Pancreas (tissue), 10 donors: ENCODE measurements around the gene FNIP2. TPM values are rescaled to one million over a fixed set of nuclear protein-coding genes. Genes with fewer than 3 reads are reported as not detected.
"Not testable (repeated sequence)": the region's sequence is repeated elsewhere in the genome, so short reads cannot be mapped to it uniquely, and the experiment has no call there.

Experiments used
- ATAC-seq, 4 donors: fragments of 200-7000 bp; cut with Tn5 transposase; one replicate each; pipeline versions ENCODE4 v1.8.0 to v1.9.1; 2020; ENCODE audit warnings: mild to moderate bottlenecking in 4 of 4, moderate library complexity in 4 of 4
- DNase-seq, 6 donors: peaks; one replicate each; pipeline ENCODE4 v3.0.0-alpha.2; 2020
- FAIRE-seq: peaks from 2 replicates; lab custom pipeline; 2012; peaks lifted over from hg19 to GRCh38; lab: Jason Lieb, UNC
- H3K27ac ChIP-seq, 4 donors: fragments of 200-600 bp; sonication (generic); 1 replicate in 3 of 4; 2 replicates in 1 of 4; pipeline versions ENCODE4 v1.5.0 to v1.8.0; 2020
- H3K27me3 ChIP-seq, 4 donors: fragments of 200-600 bp; one replicate each; pipeline ENCODE4 v1.8.0; 2021
- H3K36me3 ChIP-seq, 3 donors: fragments of 200-600 bp; sonication (generic) in 1 of 3; one replicate each; pipeline versions ENCODE4 v1.5.0 to v1.8.0; 2020 to 2021
- H3K4me1 ChIP-seq, 3 donors: fragments of 200-600 bp; one replicate each; pipeline ENCODE4 v1.8.0; 2021
- H3K4me3 ChIP-seq, 4 donors: fragments of 200-600 bp; sonication (generic) in 2 of 4; one replicate each; pipeline versions ENCODE4 v1.5.0 to v1.8.0; 2020 to 2021
- H3K9me3 ChIP-seq, 4 donors: fragments of 200-600 bp; one replicate each; pipeline ENCODE4 v1.8.0; 2021
- WGBS, 2 donors: extraction: QIAGEN DNeasy Blood & Tissue Kit; methylation state at CpG; one replicate each; pipeline ENCODE4 v1.1.7; 2013; 5-methylcytosine and 5-hydroxymethylcytosine counted together
- intact Hi-C, 3 donors: fragments of 100-400 bp; cut with DNase I; formaldehyde crosslinking; loops; one replicate each; pipeline versions ENCODE4 v1.11.1 to v1.14.2; 2022
- polyA plus RNA-seq, 2 donors: library from polyadenylated mRNA; stranded (reverse); fragments of 200-250 nt; gene quantifications; one replicate each; pipeline ENCODE4 v1.2.3, GENCODE V29; 2013
- total RNA-seq, 6 donors: library from RNA; stranded (reverse); fragmentation: NEBNext Ultra II Directional in 4 of 6; extraction: Animal tissue kit (Norgen Biotek cat#: 25700) in 4 of 6; gene quantifications; one replicate each; pipeline versions ENCODE4 v1.2.1 to v1.2.4, GENCODE V29; 2021 to 2023
- TF ChIP-seq, protein P1 (sequence below), 4 donors: fragments of 200-600 bp; sonication (generic) in 3 of 4; IDR thresholded peaks; one replicate each; pipeline versions ENCODE4 v1.5.0 to v1.8.0; 2021; ENCODE audit warnings: antibody characterized with exemption in 4 of 4
- donor health status: healthy with polysubstance abuse.
- donor health status: DM: no; HTN: no; CAD: no; lungs with moderate emphysema.
- donor health status: DM: no; HTN: no; CAD: no.
- donor health status: control.
- donor health status: control.
- donor health status: Bipolar disorder and iron deficiency.
- donor health status: DM: yes; HTN: yes; CAD: no.
- donor health status: DM: no; HTN: no; CAD: no.
- donor health status: DM: no; HTN: no; CAD: no.
- donor health status: DM: yes; HTN: yes; CAD: no.

The FNIP2 gene
- total and polyA plus RNA-seq, 8 donors = 5.4 to 28.2 (median 15.9) TPM

DNA sequence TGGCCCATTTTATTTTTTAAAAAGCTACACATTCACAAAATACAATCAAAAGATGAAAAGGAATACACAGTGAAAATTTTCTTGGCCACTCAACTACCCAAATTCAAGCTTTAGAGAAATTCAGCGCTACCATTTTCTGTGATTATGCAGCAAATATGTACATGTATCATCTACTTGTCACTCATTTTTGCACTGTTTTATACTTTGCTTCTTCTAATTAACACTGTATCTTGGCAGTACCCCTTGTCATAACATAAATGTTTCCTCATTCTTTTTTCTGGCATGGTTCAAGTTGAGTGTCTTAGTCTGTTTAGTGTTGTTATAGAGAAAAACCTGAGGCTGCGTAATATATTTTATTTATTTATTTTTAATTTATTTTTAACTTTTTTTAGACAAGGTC, 30.0 kb upstream of the FNIP2 start:
- Histone ChIP-seq H3K27me3 (no peaks in the 10 kb centered on the region), H3K4me3 (no peak overlapping the region), H3K36me3 (no peaks in the 10 kb centered on the region), H3K4me1 (no peaks in the 10 kb centered on the region), H3K9me3 (no peaks in the 10 kb centered on the region), H3K27ac (no peak overlapping the region)
- TF ChIP-seq, protein P1, sequence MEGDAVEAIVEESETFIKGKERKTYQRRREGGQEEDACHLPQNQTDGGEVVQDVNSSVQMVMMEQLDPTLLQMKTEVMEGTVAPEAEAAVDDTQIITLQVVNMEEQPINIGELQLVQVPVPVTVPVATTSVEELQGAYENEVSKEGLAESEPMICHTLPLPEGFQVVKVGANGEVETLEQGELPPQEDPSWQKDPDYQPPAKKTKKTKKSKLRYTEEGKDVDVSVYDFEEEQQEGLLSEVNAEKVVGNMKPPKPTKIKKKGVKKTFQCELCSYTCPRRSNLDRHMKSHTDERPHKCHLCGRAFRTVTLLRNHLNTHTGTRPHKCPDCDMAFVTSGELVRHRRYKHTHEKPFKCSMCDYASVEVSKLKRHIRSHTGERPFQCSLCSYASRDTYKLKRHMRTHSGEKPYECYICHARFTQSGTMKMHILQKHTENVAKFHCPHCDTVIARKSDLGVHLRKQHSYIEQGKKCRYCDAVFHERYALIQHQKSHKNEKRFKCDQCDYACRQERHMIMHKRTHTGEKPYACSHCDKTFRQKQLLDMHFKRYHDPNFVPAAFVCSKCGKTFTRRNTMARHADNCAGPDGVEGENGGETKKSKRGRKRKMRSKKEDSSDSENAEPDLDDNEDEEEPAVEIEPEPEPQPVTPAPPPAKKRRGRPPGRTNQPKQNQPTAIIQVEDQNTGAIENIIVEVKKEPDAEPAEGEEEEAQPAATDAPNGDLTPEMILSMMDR (IDR thresholded peaks at IDR 0.05) = no peak
- DNase-seq (no peak), FAIRE-seq (no peak), ATAC-seq (no peak)
- 96% methylated on average over 2 of the region's 2 CpGs for WGBS, 2 donors
- intact Hi-C loops = no loop called here

DNA sequence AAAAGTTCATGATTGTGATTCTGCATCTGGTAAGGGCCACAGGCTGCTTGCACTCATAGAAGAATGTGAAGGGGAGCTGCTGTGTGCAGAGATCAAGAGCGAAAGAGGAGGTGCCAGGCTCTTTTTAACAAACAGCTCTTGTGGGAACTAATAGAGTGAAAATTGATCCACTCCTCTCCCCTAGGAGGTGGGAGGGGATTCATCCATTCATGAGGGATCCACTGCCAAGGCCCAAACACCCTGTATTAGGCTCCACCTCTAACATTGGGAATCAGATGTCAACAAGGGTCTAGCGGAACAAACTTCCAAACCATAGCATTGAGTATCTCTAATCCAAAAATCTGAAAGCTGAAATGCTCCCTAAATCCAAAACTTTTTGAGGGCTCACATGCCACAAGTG, 29.2 kb upstream of the FNIP2 start:
- Histone ChIP-seq H3K4me1 (no peaks in the 10 kb centered on the region), H3K36me3 (no peaks in the 10 kb centered on the region), H3K27ac (no peak overlapping the region), H3K9me3 (no peaks in the 10 kb centered on the region), H3K4me3 (no peak overlapping the region), H3K27me3 (no peaks in the 10 kb centered on the region)
- ATAC-seq (no peak), FAIRE-seq (no peak), DNase-seq (no peak)
- TF ChIP-seq, protein P1 (IDR thresholded peaks at IDR 0.05) = no peak
- WGBS, 2 donors = 98% methylated on average over 2 of the region's 2 CpGs
- intact Hi-C loops = no loop called here

DNA sequence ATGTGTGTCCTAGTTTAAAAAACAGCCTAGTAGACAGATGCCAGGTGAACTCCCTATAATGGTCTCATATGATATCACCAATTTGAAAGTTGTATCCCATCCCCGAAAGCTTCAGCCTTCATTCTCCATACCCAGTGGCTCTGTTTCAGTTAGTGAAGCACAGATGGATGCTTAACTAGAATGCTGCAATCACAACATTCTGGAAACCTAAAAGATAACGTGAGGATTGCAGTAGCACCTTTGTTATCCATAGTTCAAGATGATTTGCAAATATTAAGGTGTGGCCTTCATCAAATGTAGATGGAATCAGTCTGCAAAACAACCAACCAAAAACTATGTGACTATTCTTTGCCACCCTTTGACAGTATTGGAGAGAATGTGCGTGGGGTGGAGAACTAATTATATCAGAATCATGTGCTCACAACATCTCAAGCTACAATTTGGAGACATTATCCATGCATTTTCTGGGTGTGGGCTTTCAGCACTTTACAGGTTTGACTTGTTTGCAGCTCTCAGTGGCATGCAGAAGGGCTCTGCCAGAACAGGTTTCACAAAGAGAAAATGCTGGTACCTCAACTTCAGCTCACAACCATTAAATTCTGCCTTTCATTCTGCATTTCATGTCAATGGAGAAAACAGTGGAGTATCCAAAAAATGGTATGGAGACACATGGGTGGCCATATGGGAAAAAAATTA, 27.4 kb upstream of the FNIP2 start:
- FAIRE-seq = no peak
- Histone ChIP-seq H3K4me1 (no peaks in the 10 kb centered on the region), H3K36me3 (no peaks in the 10 kb centered on the region), H3K27ac (no peak overlapping the region), H3K27me3 (no peaks in the 10 kb centered on the region), H3K4me3 (no peak overlapping the region), H3K9me3 (no peaks in the 10 kb centered on the region)
- DNase-seq = no peak
- intact Hi-C loops = no loop called here
- WGBS, 2 donors = 75 to 78% methylated on average over 3 of the region's 3 CpGs
- no peak for ATAC-seq
- TF ChIP-seq, protein P1 (IDR thresholded peaks at IDR 0.05) = no peak

DNA sequence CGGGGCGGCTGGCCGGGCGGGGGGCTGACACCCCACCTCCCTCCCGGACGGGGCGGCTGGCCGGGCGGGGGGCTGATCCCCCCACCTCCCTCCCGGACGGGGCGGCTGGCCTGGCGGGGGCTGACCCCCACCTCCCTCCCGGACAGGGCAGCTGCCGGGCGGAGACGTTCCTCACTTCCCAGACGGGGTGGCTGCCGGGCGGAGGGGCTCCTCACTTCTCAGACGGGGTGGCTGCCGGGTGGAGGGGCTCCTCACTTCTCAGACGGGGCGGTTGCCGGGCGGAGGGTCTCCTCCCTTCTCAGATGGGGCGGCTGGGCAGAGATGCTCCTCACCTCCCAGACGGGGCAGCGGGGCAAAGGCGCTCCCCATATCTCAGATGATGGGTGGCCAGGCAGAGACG, 22.3 kb upstream of the FNIP2 start:
- 95 to 96% methylated on average over 5 to 31 of the region's 31 CpGs for WGBS, 2 donors
- H3K4me1 ChIP-seq, ATAC-seq, H3K27ac ChIP-seq, H3K4me3 ChIP-seq, H3K9me3 ChIP-seq, H3K36me3 ChIP-seq, intact Hi-C loops, H3K27me3 ChIP-seq, FAIRE-seq: not testable (repeated sequence)
- peak in 1 of 6 donors; percentile 32 for DNase-seq

DNA sequence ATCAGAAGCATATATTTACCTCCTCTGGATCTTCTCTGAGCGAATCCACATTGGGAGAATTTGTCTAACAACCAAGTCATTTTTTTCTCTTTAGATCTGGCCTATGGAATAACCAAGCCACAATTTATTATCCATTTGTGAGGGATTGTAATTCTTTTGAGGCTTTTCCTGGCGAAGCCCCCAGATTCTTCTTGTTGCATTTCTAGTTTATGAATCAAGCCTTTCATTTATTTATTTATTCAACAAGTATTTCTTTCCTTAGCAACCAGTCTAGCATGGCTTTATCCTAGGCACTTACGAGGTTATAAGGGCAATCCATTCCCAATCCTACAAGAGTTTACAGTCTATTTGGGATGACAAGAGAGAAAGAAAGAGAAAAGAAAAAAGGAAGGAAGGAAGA, 18.4 kb upstream of the FNIP2 start:
- Histone ChIP-seq H3K4me3 (no peak overlapping the region), H3K36me3 (no peaks in the 10 kb centered on the region), H3K27me3 (no peaks in the 10 kb centered on the region), H3K27ac (no peak overlapping the region), H3K9me3 (no peaks in the 10 kb centered on the region), H3K4me1 (no peaks in the 10 kb centered on the region)
- TF ChIP-seq, protein P1 (IDR thresholded peaks at IDR 0.05) = no peak
- whole genome bisulfite sequencing, 2 donors = 85 to 86% methylated on average over 3 of the region's 3 CpGs
- no peak for FAIRE-seq
- no peak for ATAC-seq
- DNase-seq = no peak
- intact Hi-C loops = no loop called here
